H1 (cell line): ENCODE measurements around the gene PCDH9. TPM values are rescaled to one million over a fixed set of nuclear protein-coding genes. Genes with fewer than 3 reads are reported as not detected.

Source experiments
- BCL11A ChIP-seq, 2 experiments: IDR thresholded peaks; one replicate each; pipeline ENCODE4 v1.6.1; 2011; ENCODE audit warnings: low read depth in 2 of 2, low read length in 2 of 2, mild to moderate bottlenecking in 2 of 2
- CHD1 ChIP-seq: IDR thresholded peaks from 2 replicates; pipeline ENCODE4 v1.6.1; 2012; ENCODE audit warnings: low read depth, low read length, improper control_type of control experiment
- CHD7 ChIP-seq: fragments of 300-600 bp; sonication (generic); IDR thresholded peaks from 2 replicates; pipeline ENCODE4 v1.7.1; 2012; ENCODE audit warnings: low read length, moderate library complexity, mild to moderate bottlenecking, inconsistent platforms; ENCODE audit not compliant: insufficient replicate concordance
- FOSL1 ChIP-seq: IDR thresholded peaks from 2 replicates; pipeline ENCODE4 v1.6.1; 2011; ENCODE audit warnings: mild to moderate bottlenecking, low read depth, low read length, moderate library complexity; ENCODE audit not compliant: insufficient read depth
- KDM1A ChIP-seq: fragments of 200-600, 300-600 bp; sonication (generic); IDR thresholded peaks from 2 replicates; pipeline ENCODE4 v1.7.1; 2016; ENCODE audit warnings: mild to moderate bottlenecking, low read length, borderline replicate concordance
- MAFK ChIP-seq: IDR thresholded peaks from 2 replicates; pipeline ENCODE4 v1.6.1; 2012; ENCODE audit warnings: low read depth, mild to moderate bottlenecking, improper control_type of control experiment, low read length
- TAF1 ChIP-seq: IDR thresholded peaks from 2 replicates; pipeline ENCODE4 v1.6.1; 2011; ENCODE audit warnings: mild to moderate bottlenecking, low read depth, low read length
- TBP ChIP-seq: IDR thresholded peaks from 2 replicates; pipeline ENCODE4 v1.6.1; 2011; ENCODE audit warnings: low read depth, low read length, improper control_type of control experiment
- ZNF274 ChIP-seq: IDR thresholded peaks from 2 replicates; pipeline ENCODE4 v1.7.0; 2012; ENCODE audit warnings: low read length, borderline replicate concordance; ENCODE audit errors: extremely low read depth
- polyA plus RNA-seq, 7 experiments: library from polyadenylated mRNA; depleted of rRNA in 3 of 7; stranded (reverse) in 5 of 7; unstranded in 2 of 7; fragments of >200 nt in 5 of 7; fragments of 200-250 nt in 2 of 7; gene quantifications; 1 replicate in 5 of 7; 2 replicates in 1 of 7; 4 replicates in 1 of 7; pipeline versions ENCODE4 v1.2.1 to v1.2.3, GENCODE V29; 2011 to 2013; ENCODE audit warnings: missing spikeins in 2 of 7, mixed read lengths in 2 of 7
- total RNA-seq: library from RNA; stranded (reverse); fragmentation: NEBNext Ultra II Directional; extraction: Animal tissue kit (Norgen Biotek cat#: 25700); gene quantifications from 2 replicates; pipeline ENCODE4 v1.2.1, GENCODE V29; 2021

Gene PCDH9
- total and polyA plus RNA-seq, 2 of the 8 experiments (the other 6 are each of a cell fraction or from before 2014, with no cell fraction given): 0.12 to 0.60 TPM

DNA sequence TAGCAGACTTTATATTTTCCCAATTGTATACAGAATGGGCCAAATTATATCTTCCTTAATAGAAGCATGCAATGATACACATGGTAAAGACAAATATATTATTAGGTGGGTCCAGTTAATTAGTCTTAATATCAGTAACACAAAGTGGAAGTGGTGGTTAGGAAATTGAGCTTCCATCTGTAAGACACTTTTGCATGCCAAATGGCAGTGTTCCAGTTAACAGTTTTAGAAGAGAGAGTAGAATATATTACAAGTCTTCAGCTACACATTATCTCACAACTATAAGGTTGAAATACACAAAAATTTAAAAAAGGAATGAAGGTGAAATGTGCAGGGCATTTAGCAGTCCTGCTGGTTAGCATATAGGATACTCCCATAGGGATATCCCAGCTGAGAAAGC is 536.5 kb downstream of the PCDH9 start (continued):
- TF ChIP-seq CHD7 (no peak), TBP (no peak), BCL11A (IDR thresholded peaks at IDR 0.05; ENCODE audit: low read depth in 2 of 2, low read length in 2 of 2) (no peak), CHD1 (no peak), TAF1 (no peak), ZNF274 (no peak), MAFK (no peak), KDM1A (no peak), FOSL1 (no peak)
- TF ChIP-seq, all 59 proteins: peak for 0
